OCI-LY1 (cell line): ENCODE results near the gene TCAF2.
"Not testable (repeated sequence)": the region's sequence is repeated elsewhere in the genome, so short reads cannot be mapped to it uniquely, and the experiment has no call there.

Experiments used
- CTCF ChIP-seq: fragments of 200-600 bp; sonication (generic), shearing (Covaris generic); IDR thresholded peaks from 2 replicates; pipeline ENCODE4 v1.5.1; 2017; ENCODE audit warnings: mild to moderate bottlenecking, antibody characterized with exemption, low read length, moderate library complexity, mixed read lengths
- EZH2 ChIP-seq: fragments of 200-600 bp; sonication (generic), shearing (Covaris generic); IDR thresholded peaks from 2 replicates; pipeline ENCODE4 v1.8.0; 2017; ENCODE audit warnings: borderline replicate concordance, mixed run types, mild to moderate bottlenecking, antibody characterized with exemption, low read length, moderate library complexity, mixed read lengths

GRCh38 chr7:143622130-143622529 is 1.4 kb downstream of the TCAF2 start:
- not testable (repeated sequence) for TF ChIP-seq CTCF, EZH2
